ENCODE results near the gene ADGRB3. TPM values are rescaled to one million over a fixed set of nuclear protein-coding genes. Genes with fewer than 3 reads are reported as not detected.

The ADGRB3 gene
- total RNA-seq, 1 experiment from 2014 or later = 0.09 TPM

GRCh38 chr6:69370763-69371162 lies 735.7 kb downstream of the ADGRB3 start:
- Mint-ChIP-seq H3K27me3 (ENCODE audit: unreplicated experiment) (no peaks in the 10 kb centered on the region), H3K4me3 (ENCODE audit: low read depth, unreplicated experiment) (no peak overlapping the region), H3K27ac (ENCODE audit: unreplicated experiment) (no peak overlapping the region), H3K36me3 (ENCODE audit: insufficient read depth, unreplicated experiment) (no peaks in the 10 kb centered on the region), H3K9me3 (ENCODE audit: low read depth, unreplicated experiment) (no peaks in the 10 kb centered on the region), H3K4me1 (ENCODE audit: low read depth, unreplicated experiment) (no peaks in the 10 kb centered on the region)
- no peak for TF ChIP-seq CTCF (IDR thresholded peaks at IDR 0.05; ENCODE audit: unreplicated experiment)
- intact Hi-C loops (cut with micrococcal nuclease; ENCODE audit: unreplicated experiment) = no loop called here
- CTCF ChIA-PET = no interaction called here
- BruUV-seq (replicated peaks) = no TSS peak
- DNase-seq = no peak

- H3K36me3 Mint-ChIP-seq (ENCODE audit: insufficient read depth, unreplicated experiment) = no peaks in the 10 kb centered on the region
- peaks cover 3% of the 10 kb centered on the region for H3K9me3 Mint-ChIP-seq (ENCODE audit: low read depth, unreplicated experiment)
- H3K27me3 Mint-ChIP-seq (ENCODE audit: unreplicated experiment) = no peaks in the 10 kb centered on the region
- CTCF ChIA-PET = interaction anchor here (0.6 kb wide), 2 partner anchors 33 to 40 kb away, joined by 3 to 4 read pairs; no protein-coding TSS in a partner anchor
- BruUV-seq (replicated peaks) = no TSS peak
- H3K4me1 Mint-ChIP-seq (ENCODE audit: low read depth, unreplicated experiment) = no peaks in the 10 kb centered on the region
- H3K4me3 Mint-ChIP-seq (ENCODE audit: low read depth, unreplicated experiment) = no peak overlapping the region
- DNase-seq = no peak
- intact Hi-C loops (cut with micrococcal nuclease; ENCODE audit: unreplicated experiment) = no loop called here
- no peak for TF ChIP-seq CTCF (IDR thresholded peaks at IDR 0.05; ENCODE audit: unreplicated experiment)
- no peak overlapping the region for H3K27ac Mint-ChIP-seq (ENCODE audit: unreplicated experiment)
These were observed 743.2 kb downstream of the ADGRB3 start for GRCh38 chr6:69378326-69378725.

GRCh38 chr6:69379518-69379917 lies 744.4 kb downstream of the ADGRB3 start:
- no peak for DNase-seq
- CTCF ChIA-PET = interaction anchor here (0.6 kb wide), 1 partner anchor 13 kb away, joined by 3 read pairs; no protein-coding TSS in a partner anchor
- Mint-ChIP-seq H3K4me3 (ENCODE audit: low read depth, unreplicated experiment) (no peak overlapping the region), H3K36me3 (ENCODE audit: insufficient read depth, unreplicated experiment) (no peaks in the 10 kb centered on the region), H3K27ac (ENCODE audit: unreplicated experiment) (no peak overlapping the region), H3K4me1 (ENCODE audit: low read depth, unreplicated experiment) (no peaks in the 10 kb centered on the region), H3K27me3 (ENCODE audit: unreplicated experiment) (no peaks in the 10 kb centered on the region), H3K9me3 (ENCODE audit: low read depth, unreplicated experiment) (peaks cover 3% of the 10 kb centered on the region)
- no peak for TF ChIP-seq CTCF (IDR thresholded peaks at IDR 0.05; ENCODE audit: unreplicated experiment)
- BruUV-seq (replicated peaks) = no TSS peak
- intact Hi-C loops (cut with micrococcal nuclease; ENCODE audit: unreplicated experiment) = no loop called here

- no peak for TF ChIP-seq CTCF (IDR thresholded peaks at IDR 0.05; ENCODE audit: unreplicated experiment)
- H3K4me3 Mint-ChIP-seq (ENCODE audit: low read depth, unreplicated experiment) = no peak overlapping the region
These were observed 748.5 kb downstream of the ADGRB3 start for GRCh38 chr6:69383627-69384026.

More at GRCh38 chr6:69383627-69384026, 748.5 kb downstream of the ADGRB3 start:
- intact Hi-C loops (cut with micrococcal nuclease; ENCODE audit: unreplicated experiment) = no loop called here
- Mint-ChIP-seq H3K36me3 (ENCODE audit: insufficient read depth, unreplicated experiment) (no peaks in the 10 kb centered on the region), H3K9me3 (ENCODE audit: low read depth, unreplicated experiment) (peaks cover 7% of the 10 kb centered on the region), H3K4me1 (ENCODE audit: low read depth, unreplicated experiment) (no peaks in the 10 kb centered on the region), H3K27ac (ENCODE audit: unreplicated experiment) (no peak overlapping the region), H3K27me3 (ENCODE audit: unreplicated experiment) (peaks cover 17% of the 10 kb centered on the region)
- CTCF ChIA-PET = no interaction called here
- DNase-seq = no peak
- no TSS peak for BruUV-seq (replicated peaks)

All from Calu3 (cell line).